Measurements from ENCODE around the gene CNOT3. TPM values are rescaled to one million over a fixed set of nuclear protein-coding genes. Genes with fewer than 3 reads are reported as not detected.

Gene CNOT3
- total and polyA plus RNA-seq, 9 of the 15 experiments (the other 6 are each of a cell fraction or from before 2014, with no cell fraction given) = 0.27 to 60.4 (median 9.9) TPM

DNA sequence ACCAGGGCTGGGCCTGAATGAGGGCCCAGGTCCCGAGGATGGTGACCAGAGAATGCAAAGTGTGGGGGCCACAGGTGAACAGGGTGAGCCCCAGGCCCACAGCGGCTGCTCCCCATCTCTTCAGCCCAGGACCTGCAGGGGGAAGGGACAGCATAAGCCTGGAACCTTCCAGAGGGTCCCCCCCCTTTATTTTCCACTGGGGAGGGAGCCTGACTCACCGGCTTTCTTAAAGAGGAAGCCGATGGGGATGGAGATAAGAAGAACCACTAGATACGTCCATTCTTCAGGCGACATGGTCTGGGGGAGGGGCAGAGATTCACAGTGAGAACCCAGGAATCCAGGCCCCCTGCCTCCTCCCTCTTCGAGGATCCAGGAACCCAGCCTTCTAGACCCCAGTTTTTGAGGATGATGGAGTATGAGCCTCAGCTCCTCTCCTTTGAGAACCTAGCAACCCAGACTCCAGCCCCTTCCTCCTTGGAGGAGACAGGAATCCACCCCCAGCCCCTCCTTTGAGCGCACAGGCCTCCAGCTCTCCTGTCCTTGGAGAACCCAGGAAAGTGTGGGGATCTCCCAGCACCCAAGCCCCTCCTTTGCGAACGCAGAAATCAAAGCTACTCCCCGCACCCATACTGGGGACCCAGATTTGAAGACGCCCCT is 50.8 kb downstream of the CNOT3 start (continued):
- TF ChIP-seq, protein P1, sequence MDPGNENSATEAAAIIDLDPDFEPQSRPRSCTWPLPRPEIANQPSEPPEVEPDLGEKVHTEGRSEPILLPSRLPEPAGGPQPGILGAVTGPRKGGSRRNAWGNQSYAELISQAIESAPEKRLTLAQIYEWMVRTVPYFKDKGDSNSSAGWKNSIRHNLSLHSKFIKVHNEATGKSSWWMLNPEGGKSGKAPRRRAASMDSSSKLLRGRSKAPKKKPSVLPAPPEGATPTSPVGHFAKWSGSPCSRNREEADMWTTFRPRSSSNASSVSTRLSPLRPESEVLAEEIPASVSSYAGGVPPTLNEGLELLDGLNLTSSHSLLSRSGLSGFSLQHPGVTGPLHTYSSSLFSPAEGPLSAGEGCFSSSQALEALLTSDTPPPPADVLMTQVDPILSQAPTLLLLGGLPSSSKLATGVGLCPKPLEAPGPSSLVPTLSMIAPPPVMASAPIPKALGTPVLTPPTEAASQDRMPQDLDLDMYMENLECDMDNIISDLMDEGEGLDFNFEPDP (CRISPR knock-in tag; IDR thresholded peaks at IDR 0.05) = no peak
- TF ChIP-seq, protein P2, sequence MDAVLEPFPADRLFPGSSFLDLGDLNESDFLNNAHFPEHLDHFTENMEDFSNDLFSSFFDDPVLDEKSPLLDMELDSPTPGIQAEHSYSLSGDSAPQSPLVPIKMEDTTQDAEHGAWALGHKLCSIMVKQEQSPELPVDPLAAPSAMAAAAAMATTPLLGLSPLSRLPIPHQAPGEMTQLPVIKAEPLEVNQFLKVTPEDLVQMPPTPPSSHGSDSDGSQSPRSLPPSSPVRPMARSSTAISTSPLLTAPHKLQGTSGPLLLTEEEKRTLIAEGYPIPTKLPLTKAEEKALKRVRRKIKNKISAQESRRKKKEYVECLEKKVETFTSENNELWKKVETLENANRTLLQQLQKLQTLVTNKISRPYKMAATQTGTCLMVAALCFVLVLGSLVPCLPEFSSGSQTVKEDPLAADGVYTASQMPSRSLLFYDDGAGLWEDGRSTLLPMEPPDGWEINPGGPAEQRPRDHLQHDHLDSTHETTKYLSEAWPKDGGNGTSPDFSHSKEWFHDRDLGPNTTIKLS (IDR thresholded peaks at IDR 0.05; ENCODE audit: borderline replicate concordance, low read depth) = peak; percentile 96
- TF ChIP-seq NRF1 (conservative IDR thresholded peaks at IDR 0.05 in 1 of 2, IDR thresholded peaks at IDR 0.05 in 1 of 2) = no peak
- TF ChIP-seq FOXP1 (CRISPR knock-in tag; IDR thresholded peaks at IDR 0.05) = no peak; the same call in 1 of the 2 replicates
- no peak for TF ChIP-seq PML (IDR thresholded peaks at IDR 0.05; ENCODE audit: low read length)
- no peak for TF ChIP-seq BACH1 (tag; IDR thresholded peaks at IDR 0.05)
- no peak for TF ChIP-seq ZBTB5 (IDR thresholded peaks at IDR 0.05)
- no peak for TF ChIP-seq TCF7L2 (IDR thresholded peaks at IDR 0.05; ENCODE audit: low read depth, low read length)
- TF ChIP-seq KDM5B (IDR thresholded peaks at IDR 0.05; ENCODE audit: insufficient replicate concordance, low read depth, low read length) = peak; percentile 37
- no peak for TF ChIP-seq CUX1 (CRISPR knock-in tag; IDR thresholded peaks at IDR 0.05)
- TF ChIP-seq ZNF609 (CRISPR knock-in tag; IDR thresholded peaks at IDR 0.05; ENCODE audit: borderline replicate concordance) = no peak

Measured in K562 (cell line).